GM12878 (cell line): ENCODE results near the gene THRB. TPM values are rescaled to one million over a fixed set of nuclear protein-coding genes. Genes with fewer than 3 reads are reported as not detected.

Source experiments
- ATAC-seq: fragments of 200-7000 bp; cut with Tn5 transposase; 3 replicates; pipeline ENCODE4 v1.9.1; 2020; ENCODE audit warnings: mild to moderate bottlenecking, moderate library complexity
- BruUV-seq: library from RNA; stranded (reverse); fragments of 400-500 nt; replicated peaks from 2 replicates; lab custom pipeline; 2021; lab: Mats Ljungman, UMichigan
- CTCF ChIA-PET: fragments of 300-600 bp; sonication (Branson Sonifier 250); formaldehyde crosslinking; extraction: SDS; loops from one replicate; lab custom pipeline; 2021; ENCODE audit warnings: inconsistent platforms; lab: Yijun Ruan, JAX
- POLR2A ChIA-PET: fragments of 350-600 bp; formaldehyde crosslinking; extraction: SDS; loops from one replicate; lab custom pipeline; 2021; ENCODE audit warnings: inconsistent platforms; lab: Charles Lee
- RAD21 ChIA-PET: fragments of 300-600 bp; sonication (Branson Sonifier 250); formaldehyde crosslinking; loops from one replicate; lab custom pipeline; 2023; ENCODE audit warnings: antibody characterized with exemption; ENCODE audit not compliant: unreplicated experiment; lab: Charles Lee
- SMC1A ChIA-PET: fragments of 300-600 bp; sonication (Branson Sonifier 250); formaldehyde crosslinking; loops from one replicate; lab custom pipeline; 2023; ENCODE audit not compliant: unreplicated experiment, uncharacterized antibody; lab: Charles Lee
- DNase-seq: peaks from one replicate; pipeline ENCODE4 v3.0.0-alpha.2; 2011; ENCODE audit warnings: low read depth, low spot score
- FAIRE-seq: peaks from 3 replicates; lab custom pipeline; 2011; peaks lifted over from hg19 to GRCh38; lab: Jason Lieb, UNC
- H2AFZ ChIP-seq: 2 replicates; pipeline ENCODE4 v1.6.0; 2011; ENCODE audit warnings: low read depth, low read length, control low read depth; ENCODE audit not compliant: control insufficient read depth
- H3K27ac ChIP-seq: 2 replicates; pipeline ENCODE4 v1.5.1; 2011; ENCODE audit warnings: control low read depth; ENCODE audit not compliant: control insufficient read depth, insufficient read depth
- H3K27me3 ChIP-seq, 2 experiments: replicated peaks in 1 of 2; 2 replicates each; pipeline versions ENCODE4 v1.6.0 to v1.6.1; 2011; ENCODE audit warnings: low read length in 1 of 2; ENCODE audit not compliant: control insufficient read depth in 2 of 2, insufficient read depth in 2 of 2
- H3K36me3 ChIP-seq, 2 experiments: 2 replicates each; pipeline ENCODE4 v1.5.1; 2011; ENCODE audit warnings: low read length in 1 of 2; ENCODE audit not compliant: control insufficient read depth in 2 of 2, insufficient read depth in 2 of 2
- H3K4me1 ChIP-seq: 2 replicates; pipeline ENCODE4 v1.6.1; 2011; ENCODE audit warnings: mild to moderate bottlenecking, low read length, moderate library complexity, mixed read lengths; ENCODE audit not compliant: control insufficient read depth, insufficient read depth
- H3K4me2 ChIP-seq: 2 replicates; pipeline ENCODE4 v1.6.0; 2011; ENCODE audit warnings: control low read depth; ENCODE audit not compliant: control insufficient read depth, insufficient read depth
- H3K4me3 ChIP-seq: fragments of 200-600 bp; sonication (generic); 2 replicates; pipeline ENCODE4 v1.5.1; 2016
- H3K79me2 ChIP-seq: 2 replicates; pipeline ENCODE4 v1.6.0; 2011; ENCODE audit warnings: low read length; ENCODE audit not compliant: control insufficient read depth, insufficient read depth
- H3K9ac ChIP-seq: 2 replicates; pipeline ENCODE4 v1.8.0; 2011; ENCODE audit warnings: low read length, control low read depth, mixed read lengths; ENCODE audit not compliant: control insufficient read depth, insufficient read depth
- H3K9me3 ChIP-seq: replicated peaks from 3 replicates; pipeline ENCODE4 v1.5.1; 2011; ENCODE audit warnings: mild to moderate bottlenecking, low read length; ENCODE audit not compliant: control insufficient read depth, insufficient read depth
- H4K20me1 ChIP-seq: 2 replicates; pipeline ENCODE4 v1.6.0; 2011; ENCODE audit not compliant: control insufficient read depth, insufficient read depth
- HSF1 ChIP-seq: fragments of 150-350 bp; IDR thresholded peaks from 2 replicates; pipeline ENCODE4 v1.6.1; 2014; ENCODE audit warnings: mild to moderate bottlenecking, low read depth, low read length
- ZBTB4 ChIP-seq: fragments of 450-650 bp; formaldehyde crosslinking; IDR thresholded peaks from 2 replicates; pipeline ENCODE4 v1.4.0; 2022; ENCODE audit warnings: mild to moderate bottlenecking, moderate library complexity
- WGBS: methylation state at CpG from one replicate; pipeline ENCODE4 v1.1.6; 2016; ENCODE audit warnings: low lambda C conversion rate; ENCODE audit not compliant: insufficient replicate concordance, insufficient coverage; ENCODE audit errors: missing lambda C conversion rate; 5-methylcytosine and 5-hydroxymethylcytosine counted together
- in situ Hi-C: fragments of 300-500 bp; cut with MboI; formaldehyde crosslinking; loops from 9 replicates; pipeline ENCODE4 v1.14.3; 2018; ENCODE audit warnings: mixed read lengths
- intact Hi-C: fragments of 100-400 bp; cut with micrococcal nuclease; formaldehyde crosslinking; loops from one replicate; pipeline ENCODE4 v1.14.2; 2022; ENCODE audit not compliant: unreplicated experiment
- polyA plus RNA-seq, 11 experiments: library from polyadenylated mRNA; depleted of rRNA in 4 of 11; unstranded in 6 of 11; stranded (reverse) in 5 of 11; fragments of >200 nt; fragmentation: Nextera tagmentation in 4 of 11; fragmentation: Illumina TruSeq in 1 of 11; extraction: Ambion mirVana in 4 of 11; extraction: Trizol in 1 of 11; gene quantifications; 1 replicate in 1 of 11; 2 replicates in 10 of 11; pipeline versions ENCODE4 v1.2.1 to v1.2.3, GENCODE V29; 2011 to 2016; ENCODE audit warnings: inconsistent platforms in 2 of 11, missing spikeins in 2 of 11, low read depth in 1 of 11
- total RNA-seq, 4 experiments: library from RNA; depleted of rRNA in 3 of 4; stranded (reverse); fragments of >200 nt in 3 of 4; fragmentation: Illumina TruSeq in 1 of 4; extraction: Trizol in 1 of 4; gene quantifications; 2 replicates each; pipeline versions ENCODE4 v1.2.1 to v1.2.3, GENCODE V29; 2013 to 2021

Gene THRB
- total and polyA plus RNA-seq, 10 of the 15 experiments (the other 5 are each of a cell fraction or from before 2014, with no cell fraction given), result 0.05 TPM; not detected in 9

GRCh38 chr3:24518990-24519367, 24.3 kb upstream of the THRB start:
- BruUV-seq, result no TSS peak
- in situ Hi-C loops, result no loop called here
- H3K9ac ChIP-seq, result no peak overlapping the region
- SMC1A ChIA-PET, result interaction anchor here (1.2 kb wide), 1 partner anchor 13 kb away, joined by 3 read pairs; no protein-coding TSS in a partner anchor
- POLR2A ChIA-PET, result no interaction called here
- no peaks in the 10 kb centered on the region for H3K36me3 ChIP-seq
- H3K4me2 ChIP-seq, result peak overlapping the region; percentile 64; the same call in 1 of the 2 replicates
- intact Hi-C loops, result no loop called here
- no peak for ATAC-seq
- FAIRE-seq, result no peak
- 0% methylated on average over 4 of the region's 4 CpGs for WGBS
- peaks cover 8 to 15% of the 10 kb centered on the region in 2 experiments for H3K27me3 ChIP-seq
- no peak for TF ChIP-seq ZBTB4 (CRISPR knock-in tag)
- no peak for TF ChIP-seq HSF1
- no peak overlapping the region for H2AFZ ChIP-seq
- no peaks in the 10 kb centered on the region for H3K4me1 ChIP-seq
- RAD21 ChIA-PET, result no interaction called here
- no peaks in the 10 kb centered on the region for H4K20me1 ChIP-seq
- no peaks in the 10 kb centered on the region for H3K9me3 ChIP-seq
- CTCF ChIA-PET, result no interaction called here
- no peak for DNase-seq
- H3K4me3 ChIP-seq, result no peak overlapping the region
- H3K27ac ChIP-seq, result no peak overlapping the region
- H3K79me2 ChIP-seq, result no peaks in the 10 kb centered on the region
